H1 (cell line): ENCODE data around the gene BTK. TPM values are rescaled to one million over a fixed set of nuclear protein-coding genes. Genes with fewer than 3 reads are reported as not detected.
A peak's percentile ranks its signal among the peaks of the same experiment; 100 is the strongest.

Source experiments
- CTCF ChIA-PET: fragments of 300-600 bp; sonication (Branson Sonifier 250); formaldehyde crosslinking; loops from one replicate; lab custom pipeline; 2021; ENCODE audit not compliant: partially characterized antibody; lab: Charles Lee
- POLR2A ChIA-PET: fragments of 300-600 bp; sonication (Branson Sonifier 250); formaldehyde crosslinking; loops from one replicate; lab custom pipeline; 2021; ENCODE audit warnings: inconsistent platforms; ENCODE audit not compliant: partially characterized antibody; lab: Charles Lee
- DNase-seq, 2 experiments: peaks; one replicate each; pipeline versions ENCODE4 v3.0.0 to v3.0.0-alpha.2; 2010 to 2022; ENCODE audit warnings: low spot score in 2 of 2, low read depth in 1 of 2, mixed read lengths in 1 of 2
- FAIRE-seq: peaks from 2 replicates; lab custom pipeline; 2011; peaks lifted over from hg19 to GRCh38; lab: Jason Lieb, UNC
- H2AFZ ChIP-seq: 2 replicates; pipeline ENCODE4 v1.8.1; 2012; ENCODE audit warnings: low read length, inconsistent platforms
- H2AK5ac ChIP-seq: 2 replicates; pipeline ENCODE4 v1.6.1; 2013; ENCODE audit warnings: low read depth, low read length
- H2BK120ac ChIP-seq: replicated peaks from 2 replicates; pipeline ENCODE3; 2013; ENCODE audit warnings: low read depth, low read length, inconsistent platforms
- H2BK12ac ChIP-seq: 2 replicates; pipeline ENCODE4 v1.6.1; 2013; ENCODE audit warnings: low read depth, low read length
- H2BK15ac ChIP-seq: 2 replicates; pipeline ENCODE4 v1.6.1; 2013; ENCODE audit warnings: low read length
- H2BK20ac ChIP-seq: 2 replicates; pipeline ENCODE4 v1.6.1; 2013; ENCODE audit warnings: low read length
- H2BK5ac ChIP-seq: 2 replicates; pipeline ENCODE4 v1.6.1; 2013; ENCODE audit warnings: low read depth, low read length
- H3K14ac ChIP-seq: 2 replicates; pipeline ENCODE4 v1.6.1; 2013; ENCODE audit warnings: inconsistent platforms; ENCODE audit not compliant: insufficient read length
- H3K18ac ChIP-seq: 2 replicates; pipeline ENCODE4 v1.6.1; 2013; ENCODE audit warnings: low read length; ENCODE audit errors: extremely low read depth
- H3K23ac ChIP-seq: 2 replicates; pipeline ENCODE4 v1.6.1; 2013; ENCODE audit warnings: inconsistent platforms; ENCODE audit not compliant: insufficient read length
- H3K23me2 ChIP-seq: 2 replicates; pipeline ENCODE4 v1.6.1; 2013; ENCODE audit warnings: low read depth, low read length
- H3K27ac ChIP-seq: 2 replicates; pipeline ENCODE4 v1.6.1; 2011; ENCODE audit warnings: low read depth, low read length, inconsistent platforms
- H3K27me3 ChIP-seq, 4 experiments: replicated peaks in 1 of 4; 1 replicate in 1 of 4; 2 replicates in 3 of 4; pipeline versions ENCODE4 v1.6.1 to v1.8.1; 2011 to 2013; ENCODE audit warnings: low read length in 3 of 4, mild to moderate bottlenecking in 3 of 4, inconsistent platforms in 2 of 4, mixed read lengths in 2 of 4, moderate library complexity in 1 of 4; ENCODE audit not compliant: control insufficient read depth in 3 of 4, insufficient read depth in 3 of 4; ENCODE audit errors: extremely low read depth in 1 of 4
- H3K36me3 ChIP-seq, 4 experiments: 2 replicates each; pipeline versions ENCODE4 v1.6.1 to v1.8.1; 2011 to 2013; ENCODE audit warnings: mild to moderate bottlenecking in 4 of 4, low read length in 3 of 4, moderate library complexity in 2 of 4, control low read depth in 1 of 4, inconsistent platforms in 1 of 4; ENCODE audit not compliant: insufficient read depth in 4 of 4, control insufficient read depth in 2 of 4
- H3K4ac ChIP-seq: replicated peaks from 2 replicates; pipeline ENCODE3; 2013; ENCODE audit warnings: low read length, low read depth, mixed read lengths, inconsistent platforms; ENCODE audit not compliant: insufficient read length
- H3K4me1 ChIP-seq, 4 experiments: replicated peaks in 1 of 4; 1 replicate in 1 of 4; 2 replicates in 3 of 4; pipeline versions ENCODE4 v1.6.1 to v1.8.1; 2011 to 2013; ENCODE audit warnings: low read length in 3 of 4, inconsistent platforms in 2 of 4, mixed read lengths in 1 of 4; ENCODE audit not compliant: insufficient read depth in 4 of 4, control insufficient read depth in 3 of 4
- H3K4me2 ChIP-seq, 2 experiments: 2 replicates each; pipeline versions ENCODE4 v1.6.1 to v1.8.1; 2011 to 2013; ENCODE audit warnings: low read depth in 2 of 2, low read length in 2 of 2, control low read depth in 1 of 2, inconsistent platforms in 1 of 2, mild to moderate bottlenecking in 1 of 2; ENCODE audit not compliant: insufficient read depth in 1 of 2
- H3K4me3 ChIP-seq, 4 experiments: fragments of 200-600, 300-600 bp in 1 of 4; sonication (generic), shearing (Covaris generic), sonication (Bioruptor Twin) in 1 of 4; 2 replicates each; pipeline versions ENCODE4 v1.5.1 to v1.8.1; 2011 to 2016; ENCODE audit warnings: low read length in 4 of 4, low read depth in 3 of 4, control low read depth in 2 of 4, inconsistent platforms in 2 of 4, mild to moderate bottlenecking in 2 of 4, mixed read lengths in 1 of 4, moderate library complexity in 1 of 4; ENCODE audit not compliant: insufficient read depth in 2 of 4; ENCODE audit errors: extremely low read depth in 1 of 4
- H3K56ac ChIP-seq: replicated peaks from 2 replicates; pipeline ENCODE3; 2013; ENCODE audit warnings: low read depth, mild to moderate bottlenecking, mixed read lengths, low read length, inconsistent platforms; ENCODE audit not compliant: insufficient read length
- H3K79me1 ChIP-seq: 2 replicates; pipeline ENCODE4 v1.6.1; 2013; ENCODE audit warnings: low read depth, low read length, control low read depth
- H3K79me2 ChIP-seq, 2 experiments: 2 replicates each; pipeline versions ENCODE4 v1.6.1 to v1.8.1; 2012 to 2013; ENCODE audit warnings: low read length in 2 of 2, mild to moderate bottlenecking in 2 of 2, inconsistent platforms in 1 of 2; ENCODE audit not compliant: insufficient read depth in 2 of 2, control insufficient read depth in 1 of 2
- H3K9ac ChIP-seq, 4 experiments: replicated peaks in 1 of 4; 1 replicate in 1 of 4; 2 replicates in 3 of 4; pipeline versions ENCODE4 v1.6.1 to v1.8.1; 2011 to 2013; ENCODE audit warnings: low read depth in 3 of 4, low read length in 3 of 4, control low read depth in 2 of 4, mild to moderate bottlenecking in 2 of 4, moderate library complexity in 2 of 4, inconsistent platforms in 1 of 4; ENCODE audit errors: extremely low read depth in 1 of 4
- H3K9me3 ChIP-seq, 2 experiments: 2 replicates each; pipeline versions ENCODE4 v1.6.1 to v1.8.1; 2012 to 2013; ENCODE audit warnings: mild to moderate bottlenecking in 2 of 2, moderate library complexity in 2 of 2, control low read depth in 1 of 2, inconsistent platforms in 1 of 2, low read depth in 1 of 2, low read length in 1 of 2, mixed read lengths in 1 of 2; ENCODE audit not compliant: insufficient read depth in 2 of 2
- H4K20me1 ChIP-seq, 2 experiments: replicated peaks in 1 of 2; 2 replicates each; pipeline versions ENCODE3 to v1.8.1; 2011 to 2013; ENCODE audit warnings: inconsistent platforms in 2 of 2, low read length in 2 of 2, mild to moderate bottlenecking in 1 of 2; ENCODE audit not compliant: insufficient read depth in 2 of 2, control insufficient read depth in 1 of 2
- H4K5ac ChIP-seq: 2 replicates; pipeline ENCODE4 v1.6.1; 2013; ENCODE audit warnings: low read length, low read depth, mixed read lengths, inconsistent platforms; ENCODE audit not compliant: insufficient read length
- H4K8ac ChIP-seq: 2 replicates; pipeline ENCODE4 v1.8.0; 2013; ENCODE audit warnings: mild to moderate bottlenecking, moderate library complexity, low read length, inconsistent platforms; ENCODE audit not compliant: insufficient read depth; ENCODE audit errors: extremely low read depth
- H4K91ac ChIP-seq: replicated peaks from 2 replicates; pipeline ENCODE3; 2013; ENCODE audit warnings: low read length, mixed read lengths, inconsistent platforms; ENCODE audit not compliant: insufficient read length
- EP300 ChIP-seq, 2 experiments: IDR thresholded peaks; 1 replicate in 1 of 2; 2 replicates in 1 of 2; pipeline ENCODE4 v1.6.1; 2011 to 2012; ENCODE audit warnings: low read depth in 2 of 2, low read length in 2 of 2, mild to moderate bottlenecking in 2 of 2, borderline replicate concordance in 1 of 2, inconsistent platforms in 1 of 2, moderate library complexity in 1 of 2
- JUND ChIP-seq: IDR thresholded peaks from 2 replicates; pipeline ENCODE4 v1.6.1; 2011; ENCODE audit warnings: mild to moderate bottlenecking, improper control_type of control experiment, low read length
- SIRT6 ChIP-seq: IDR thresholded peaks from one replicate; pipeline ENCODE4 v1.7.1; 2012; ENCODE audit warnings: low read length, inconsistent platforms
- WGBS, 2 experiments: shearing (Covaris generic) in 1 of 2; methylation state at CpG; one replicate each; pipeline versions ENCODE4 v1.1.6 to v1.1.7; 2013 to 2015; ENCODE audit warnings: low lambda C conversion rate in 2 of 2, mixed read lengths in 2 of 2, inconsistent platforms in 1 of 2, low coverage in 1 of 2, missing lambda C conversion rate in 1 of 2; ENCODE audit not compliant: insufficient replicate concordance in 2 of 2, insufficient coverage in 1 of 2, insufficient read length in 1 of 2; ENCODE audit errors: extremely low coverage in 1 of 2, missing lambda C conversion rate in 1 of 2; 5-methylcytosine and 5-hydroxymethylcytosine counted together
- polyA plus RNA-seq, 7 experiments: library from polyadenylated mRNA; depleted of rRNA in 3 of 7; stranded (reverse) in 5 of 7; unstranded in 2 of 7; fragments of >200 nt in 5 of 7; fragments of 200-250 nt in 2 of 7; gene quantifications; 1 replicate in 5 of 7; 2 replicates in 1 of 7; 4 replicates in 1 of 7; pipeline versions ENCODE4 v1.2.1 to v1.2.3, GENCODE V29; 2011 to 2013; ENCODE audit warnings: missing spikeins in 2 of 7, mixed read lengths in 2 of 7
- total RNA-seq: library from RNA; stranded (reverse); fragmentation: NEBNext Ultra II Directional; extraction: Animal tissue kit (Norgen Biotek cat#: 25700); gene quantifications from 2 replicates; pipeline ENCODE4 v1.2.1, GENCODE V29; 2021

The BTK gene
- total and polyA plus RNA-seq, 2 of the 8 experiments (the other 6 are each of a cell fraction or from before 2014, with no cell fraction given), result 0.06 to 0.20 TPM

GRCh38 chrX:101416691-101417090, 30.7 kb upstream of the BTK start:
- H4K8ac ChIP-seq, result no peak overlapping the region
- H3K4ac ChIP-seq, result no peak overlapping the region
- no peak overlapping the region for H2AK5ac ChIP-seq
- H3K4me1 ChIP-seq, result peaks cover 0 to 3% (median 1%) of the 10 kb centered on the region in 4 experiments; a peak in 3 of 7 replicates
- CTCF ChIA-PET, result interaction anchor here (0.6 to 1.5 kb wide), 3 partner anchors 19 to 194 kb away, joined by 3 to 4 read pairs (median 3); no protein-coding TSS in a partner anchor
- H2BK5ac ChIP-seq, result no peak overlapping the region
- H3K27me3 ChIP-seq, result no peaks in the 10 kb centered on the region
- 84% methylated on average over 3 of the region's 7 CpGs; no CpG with 5 or more reads in 1 of the 2 experiments for WGBS, 2 experiments
- no peak overlapping the region for H3K4me3 ChIP-seq
- peaks cover 0 to 16% (median 8%) of the 10 kb centered on the region in 4 experiments; a peak in 5 of 8 replicates for H3K36me3 ChIP-seq
- no peak overlapping the region for H2BK12ac ChIP-seq
- H4K5ac ChIP-seq, result no peak overlapping the region
- no peak overlapping the region for H2BK20ac ChIP-seq
- H4K20me1 ChIP-seq, result peaks cover 0 to 2% of the 10 kb centered on the region in 2 experiments
- no peak overlapping the region for H2BK120ac ChIP-seq
- peak overlapping the region; percentile 19 for H4K91ac ChIP-seq
- POLR2A ChIA-PET, result interaction anchor here (1.0 to 5.4 kb wide), 6 partner anchors 9 to 66 kb away, joined by 3 to 36 read pairs (median 3); partner anchors contain the start of genes GLA, HNRNPH2 and RPL36A
- no peak overlapping the region for H2BK15ac ChIP-seq
- H3K23me2 ChIP-seq, result peaks cover 3% of the 10 kb centered on the region; the same call in 1 of the 2 replicates
- no peak overlapping the region for H3K4me2 ChIP-seq
- H3K27ac ChIP-seq, result no peak overlapping the region
- H3K9ac ChIP-seq, result no peak overlapping the region
- no peak overlapping the region for H3K14ac ChIP-seq
- no peak overlapping the region for H3K18ac ChIP-seq
- FAIRE-seq (no peak), DNase-seq (no peak)
- no peak overlapping the region for H2AFZ ChIP-seq
- H3K79me1 ChIP-seq, result no peaks in the 10 kb centered on the region
- H3K56ac ChIP-seq, result no peak overlapping the region
- H3K9me3 ChIP-seq, result no peaks in the 10 kb centered on the region
- H3K79me2 ChIP-seq, result peaks cover 0 to 14% of the 10 kb centered on the region in 2 experiments; a peak in 2 of 4 replicates
- H3K23ac ChIP-seq, result no peak overlapping the region
- no peak for TF ChIP-seq EP300 (IDR thresholded peaks at IDR 0.05; ENCODE audit: borderline replicate concordance in 1 of 2, low read depth in 2 of 2, low read length in 2 of 2)
- no peak for TF ChIP-seq SIRT6
- no peak for TF ChIP-seq JUND
